ENCODE measurements around the gene RGL3.
"Not testable (repeated sequence)": the region's sequence is repeated elsewhere in the genome, so short reads cannot be mapped to it uniquely, and the experiment has no call there.

The RGL3 gene

DNA sequence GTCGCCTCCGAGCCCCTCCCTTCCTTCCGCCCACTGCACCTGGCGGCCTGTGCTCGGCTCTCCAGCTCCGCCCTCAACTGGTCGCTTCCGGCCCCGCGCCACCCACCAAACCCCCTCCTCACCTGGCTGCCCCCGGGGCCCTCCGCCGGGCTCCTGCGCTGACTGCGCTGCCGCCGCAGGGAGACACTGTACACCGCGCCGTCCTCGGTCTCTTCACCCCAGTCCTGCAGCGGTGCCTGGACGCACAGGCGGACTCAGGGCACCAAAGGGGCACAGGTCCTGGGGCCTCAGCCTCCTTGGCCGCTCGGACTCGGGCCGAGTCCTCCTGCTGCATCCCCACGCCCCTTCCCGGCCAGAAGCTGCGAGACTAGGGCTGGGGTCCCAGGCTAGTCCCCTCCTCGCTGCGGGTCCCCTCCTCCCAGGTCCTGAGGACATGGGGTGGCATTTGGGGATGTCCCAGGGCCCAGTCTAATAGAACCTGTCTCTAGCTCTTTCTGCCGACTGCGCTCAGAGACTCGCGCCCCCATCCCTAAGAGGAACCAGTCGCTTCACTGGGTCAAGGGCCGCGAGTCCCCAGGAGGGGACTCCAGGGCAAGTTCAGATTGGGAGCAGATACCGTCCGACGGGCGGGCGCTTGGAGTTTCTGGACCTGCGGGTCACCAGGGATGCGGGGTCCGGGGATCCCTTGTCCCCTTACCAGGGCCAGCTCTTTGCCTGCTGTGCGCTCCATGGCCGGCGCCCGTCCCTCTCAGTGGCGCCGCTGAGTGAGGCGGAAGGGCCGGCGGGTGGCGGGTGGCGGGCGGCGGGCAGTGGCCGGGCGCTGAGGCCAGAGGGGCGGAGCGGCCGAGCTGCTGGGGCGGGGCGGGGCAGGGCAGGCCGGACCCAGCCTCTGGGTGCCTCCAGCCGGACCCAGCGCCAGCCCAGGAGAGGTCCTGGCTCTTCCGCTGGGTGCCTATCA is at the start of gene RGL3:
TSS of gene RGL3 (minus strand) at position 766 of the 958 bp plus-strand sequence. CDS start at position 730, 36 bp downstream.
- no peak for TF ChIP-seq CTCF (IDR thresholded peaks at IDR 0.05; ENCODE audit: low read depth, low read length)
- DNase-seq (ENCODE audit: extremely low read depth, low read depth): no peak

- not testable (repeated sequence) for DNase-seq (ENCODE audit: extremely low read depth, low read depth)
These were observed 49.2 kb upstream of the RGL3 start for GRCh38 chr19:11468266-11468845.

DNA sequence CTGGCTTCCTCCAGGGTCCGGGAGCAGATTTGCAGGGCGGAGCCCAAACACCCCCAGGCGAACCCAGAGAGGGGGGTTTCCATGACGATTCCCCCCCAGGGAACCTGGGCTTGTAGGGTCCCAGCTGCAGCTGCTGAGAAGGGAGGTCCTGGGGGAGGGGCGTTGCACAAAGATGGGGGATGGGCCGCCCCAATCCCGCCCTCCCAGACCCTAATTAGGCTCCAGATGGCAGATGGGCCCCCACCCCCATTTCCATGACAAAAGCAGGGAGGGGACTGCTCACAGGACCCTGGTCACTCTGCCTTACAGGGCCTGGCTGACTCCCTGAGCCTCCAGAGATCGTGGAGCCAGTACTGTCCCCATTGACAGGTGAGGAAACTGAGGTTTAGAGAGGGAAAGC is 46.5 kb upstream of the RGL3 start:
- DNase-seq (ENCODE audit: extremely low read depth, low read depth): no peak

DNA sequence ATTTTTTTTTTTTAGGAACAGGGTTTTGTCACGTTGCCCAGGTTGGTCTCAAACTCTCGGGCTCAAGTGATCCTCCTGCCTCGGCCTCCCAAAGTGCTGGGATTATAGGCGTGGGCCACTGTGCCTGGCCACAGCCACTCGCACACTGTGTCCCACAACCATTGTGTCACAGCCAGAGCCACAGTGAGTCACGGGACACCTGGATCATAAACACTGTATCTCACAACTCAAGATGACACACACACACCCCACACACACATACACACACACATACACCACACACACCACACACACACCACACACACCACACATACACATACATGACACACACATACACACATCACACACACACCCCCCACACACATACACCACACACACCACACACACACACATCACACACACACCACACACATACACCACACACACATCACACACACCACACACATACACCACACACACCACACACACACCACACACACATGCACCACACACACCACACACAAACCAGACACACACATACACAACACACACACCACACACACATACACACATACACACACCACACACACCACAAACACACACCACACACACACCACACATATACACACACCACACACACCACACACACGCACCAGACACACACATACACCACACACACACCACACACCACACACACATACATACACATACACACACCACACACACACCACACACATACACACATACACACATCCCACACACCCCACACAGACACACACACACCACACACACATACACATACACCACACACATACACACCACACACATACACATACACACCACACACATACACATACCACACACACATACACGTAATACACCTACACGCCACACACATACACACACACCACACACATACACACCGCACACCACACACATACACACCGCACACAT is 45.5 kb upstream of the RGL3 start:
- DNase-seq (ENCODE audit: extremely low read depth, low read depth): no peak
- no peak for TF ChIP-seq CTCF (IDR thresholded peaks at IDR 0.05; ENCODE audit: low read depth, low read length)

More for the DNA sequence above, 46.5 kb upstream of the RGL3 start:
- TF ChIP-seq CTCF (IDR thresholded peaks at IDR 0.05; ENCODE audit: low read depth, low read length): no peak

GRCh38 chr19:11463391-11463790 is 44.3 kb upstream of the RGL3 start:
- DNase-seq (ENCODE audit: extremely low read depth, low read depth): no peak
- TF ChIP-seq CTCF (IDR thresholded peaks at IDR 0.05; ENCODE audit: low read depth, low read length): no peak

DNA sequence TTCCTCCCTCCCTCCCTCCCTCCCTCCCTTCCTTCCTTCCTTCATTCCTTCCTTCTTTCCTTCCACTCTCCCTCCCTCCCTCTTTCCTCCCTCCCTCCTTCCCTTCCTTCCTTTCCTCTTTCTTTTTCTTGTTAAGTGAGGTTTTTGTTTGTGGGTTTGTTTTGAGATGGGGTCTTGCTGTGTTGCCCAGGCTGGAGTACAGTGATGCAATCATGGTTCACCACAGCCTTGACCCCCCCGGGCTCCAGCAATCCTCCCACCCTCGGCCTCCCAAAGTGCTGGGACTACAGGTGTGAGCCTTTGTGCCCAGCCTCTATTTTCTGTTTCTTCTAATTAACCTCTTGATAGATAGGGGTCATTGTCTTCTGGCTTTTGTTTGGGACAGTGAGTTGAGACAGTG is 42.3 kb upstream of the RGL3 start:
- DNase-seq (ENCODE audit: extremely low read depth, low read depth): no peak
- no peak for TF ChIP-seq CTCF (IDR thresholded peaks at IDR 0.05; ENCODE audit: low read depth, low read length)

DNA sequence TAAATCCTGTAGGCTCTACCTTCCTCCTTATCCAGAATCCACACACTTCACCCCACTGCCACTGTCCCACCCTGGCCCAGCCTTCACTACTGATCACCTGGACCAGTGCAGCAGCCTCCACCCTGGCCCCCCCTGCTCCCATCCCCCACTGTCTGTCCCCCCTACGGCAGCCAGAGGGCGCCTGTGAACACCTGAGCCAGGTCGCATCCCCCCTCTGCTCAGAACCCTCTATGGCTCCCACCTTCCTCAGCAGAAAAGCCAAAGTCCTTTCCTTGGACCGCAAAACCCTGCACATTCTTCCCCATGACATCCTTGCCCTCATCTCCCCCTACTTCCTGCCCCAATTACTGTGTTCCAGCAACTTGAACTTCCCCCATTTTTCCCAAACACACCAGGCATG is 41.1 kb upstream of the RGL3 start:
- DNase-seq (ENCODE audit: extremely low read depth, low read depth): no peak
- TF ChIP-seq CTCF (IDR thresholded peaks at IDR 0.05; ENCODE audit: low read depth, low read length): peak; percentile 16

- not testable (repeated sequence) for DNase-seq (ENCODE audit: extremely low read depth, low read depth)
These were observed 39.8 kb upstream of the RGL3 start for GRCh38 chr19:11458912-11459311.
